SK-N-MC (cell line): ENCODE measurements around the gene NUDT13.

Experiments
- EZH2 ChIP-seq: fragments of 200-600 bp; sonication (generic); IDR thresholded peaks from one replicate; pipeline ENCODE4 v1.6.1; 2017; ENCODE audit warnings: antibody characterized with exemption
- FOXP2 ChIP-seq: optimal IDR thresholded peaks from 2 replicates; pipeline ENCODE3; 2011; ENCODE audit warnings: mild to moderate bottlenecking, moderate library complexity; ENCODE audit not compliant: insufficient read depth; ENCODE audit errors: extremely low read length, control extremely low read depth
- POLR2AphosphoS5 ChIP-seq: IDR thresholded peaks from 2 replicates; pipeline ENCODE4 v1.6.1; 2012; ENCODE audit warnings: mild to moderate bottlenecking, low read depth, low read length, borderline replicate concordance

DNA sequence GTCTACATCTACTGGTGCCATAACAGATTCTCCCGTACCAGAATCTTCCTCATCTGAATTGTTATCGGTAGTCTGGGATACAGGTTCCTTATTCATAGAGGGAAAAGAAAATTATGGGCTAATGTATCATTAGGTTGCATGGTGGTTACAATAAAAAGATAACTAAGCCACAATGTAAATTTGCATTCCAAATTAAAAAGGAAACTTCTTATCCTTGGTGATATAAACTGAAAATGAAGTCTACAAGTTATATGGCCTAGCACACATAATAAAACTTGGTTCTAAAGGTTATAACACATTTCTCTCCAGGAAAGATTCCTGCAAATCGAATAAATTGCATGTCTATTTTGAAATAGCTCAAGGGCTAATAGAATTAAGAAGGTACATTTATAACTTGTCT, 24.5 kb downstream of the NUDT13 start:
- no peak for TF ChIP-seq POLR2AphosphoS5
- no peak for TF ChIP-seq EZH2
- TF ChIP-seq FOXP2 = no peak
